HEK293 (cell line): ENCODE data around the gene ZNF462.

Source experiments
- GLIS2 ChIP-seq: fragments of 450-650 bp; formaldehyde crosslinking; IDR thresholded peaks from 2 replicates; pipeline ENCODE4 v1.5.1; 2016; ENCODE audit warnings: missing biosample characterization, missing genetic modification characterization
- HIC1 ChIP-seq: fragments of 450-650 bp; formaldehyde crosslinking; IDR thresholded peaks from 2 replicates; pipeline ENCODE4 v1.5.1; 2016; ENCODE audit warnings: missing biosample characterization, missing genetic modification characterization
- HOXA7 ChIP-seq: sonication (generic); formaldehyde crosslinking; IDR thresholded peaks from 2 replicates; pipeline ENCODE4 v1.8.1; 2022; ENCODE audit warnings: missing genetic modification reagents, borderline replicate concordance
- KLF16 ChIP-seq: fragments of 450-650 bp; formaldehyde crosslinking; IDR thresholded peaks from 2 replicates; pipeline ENCODE4 v1.5.1; 2017; ENCODE audit warnings: missing biosample characterization, missing genetic modification characterization
- PRDM4 ChIP-seq: fragments of 450-650 bp; formaldehyde crosslinking; IDR thresholded peaks from 2 replicates; pipeline ENCODE4 v1.5.1; 2017; ENCODE audit warnings: missing biosample characterization, missing genetic modification characterization
- ZBTB10 ChIP-seq: fragments of 450-650 bp; formaldehyde crosslinking; IDR thresholded peaks from 2 replicates; pipeline ENCODE4 v1.5.1; 2016; ENCODE audit warnings: missing biosample characterization, missing genetic modification characterization
- ZEB2 ChIP-seq: fragments of 450-650 bp; formaldehyde crosslinking; IDR thresholded peaks from 2 replicates; pipeline ENCODE4 v1.5.1; 2016; ENCODE audit warnings: missing biosample characterization, missing genetic modification characterization
- ZFHX2 ChIP-seq: fragments of 450-650 bp; formaldehyde crosslinking; conservative IDR thresholded peaks from 2 replicates; pipeline ENCODE4 v1.5.1; 2016; ENCODE audit warnings: missing biosample characterization, missing genetic modification characterization
- ZFP37 ChIP-seq: fragments of 450-650 bp; formaldehyde crosslinking; IDR thresholded peaks from 2 replicates; pipeline ENCODE4 v1.5.1; 2016; ENCODE audit warnings: missing biosample characterization, missing genetic modification characterization
- ZNF133 ChIP-seq: fragments of 450-650 bp; formaldehyde crosslinking; IDR thresholded peaks from 2 replicates; pipeline ENCODE4 v1.5.1; 2016; ENCODE audit warnings: missing biosample characterization, missing genetic modification characterization
- ZNF16 ChIP-seq: fragments of 450-650 bp; formaldehyde crosslinking; IDR thresholded peaks from 2 replicates; pipeline ENCODE4 v1.5.1; 2016; ENCODE audit warnings: low read depth, missing biosample characterization, missing genetic modification characterization
- ZNF174 ChIP-seq: fragments of 450-650 bp; formaldehyde crosslinking; IDR thresholded peaks from 2 replicates; pipeline ENCODE4 v1.5.0; 2017; ENCODE audit warnings: missing biosample characterization, mild to moderate bottlenecking, missing genetic modification characterization
- ZNF19 ChIP-seq: fragments of 450-650 bp; formaldehyde crosslinking; IDR thresholded peaks from 2 replicates; pipeline ENCODE4; 2016; ENCODE audit warnings: missing biosample characterization, missing genetic modification characterization, low read depth
- ZNF221 ChIP-seq: fragments of 450-650 bp; formaldehyde crosslinking; IDR thresholded peaks from 2 replicates; pipeline ENCODE4 v1.5.1; 2017; ENCODE audit warnings: missing biosample characterization, missing genetic modification characterization, borderline replicate concordance
- ZNF335 ChIP-seq: fragments of 450-650 bp; formaldehyde crosslinking; conservative IDR thresholded peaks from 2 replicates; pipeline ENCODE4 v1.5.1; 2016; ENCODE audit warnings: missing biosample characterization, missing genetic modification characterization
- ZNF398 ChIP-seq: fragments of 450-650 bp; formaldehyde crosslinking; IDR thresholded peaks from 2 replicates; pipeline ENCODE4 v1.5.1; 2017; ENCODE audit warnings: missing biosample characterization, missing genetic modification characterization
- ZNF404 ChIP-seq: fragments of 450-650 bp; formaldehyde crosslinking; IDR thresholded peaks from 2 replicates; pipeline ENCODE4 v1.5.1; 2017; ENCODE audit warnings: missing biosample characterization, missing genetic modification characterization
- ZNF423 ChIP-seq: fragments of 450-650 bp; formaldehyde crosslinking; IDR thresholded peaks from 2 replicates; pipeline ENCODE4 v1.5.1; 2016; ENCODE audit warnings: missing biosample characterization, missing genetic modification characterization
- ZNF501 ChIP-seq: fragments of 450-650 bp; formaldehyde crosslinking; IDR thresholded peaks from 2 replicates; pipeline ENCODE4 v1.5.1; 2016; ENCODE audit warnings: missing biosample characterization, missing genetic modification characterization
- ZNF555 ChIP-seq: fragments of 450-650 bp; formaldehyde crosslinking; conservative IDR thresholded peaks from 2 replicates; pipeline ENCODE4 v1.5.1; 2017; ENCODE audit warnings: missing biosample characterization, mild to moderate bottlenecking, missing genetic modification characterization, inconsistent platforms
- ZNF585B ChIP-seq: fragments of 450-650 bp; formaldehyde crosslinking; IDR thresholded peaks from 2 replicates; pipeline ENCODE4 v1.5.1; 2016; ENCODE audit warnings: missing biosample characterization, missing genetic modification characterization
- ZNF707 ChIP-seq: fragments of 450-650 bp; formaldehyde crosslinking; IDR thresholded peaks from 2 replicates; pipeline ENCODE4 v1.5.1; 2016; ENCODE audit warnings: missing biosample characterization, missing genetic modification characterization
- ZSCAN18 ChIP-seq: fragments of 450-650 bp; formaldehyde crosslinking; IDR thresholded peaks from 2 replicates; pipeline ENCODE4 v1.5.1; 2016; ENCODE audit warnings: missing biosample characterization, missing genetic modification characterization
- TF ChIP-seq, protein P1 (sequence below): fragments of 450-650 bp; formaldehyde crosslinking; conservative IDR thresholded peaks from 2 replicates; pipeline ENCODE4 v1.5.1; 2016; ENCODE audit warnings: low read depth, missing biosample characterization, missing genetic modification characterization

The ZNF462 gene

DNA sequence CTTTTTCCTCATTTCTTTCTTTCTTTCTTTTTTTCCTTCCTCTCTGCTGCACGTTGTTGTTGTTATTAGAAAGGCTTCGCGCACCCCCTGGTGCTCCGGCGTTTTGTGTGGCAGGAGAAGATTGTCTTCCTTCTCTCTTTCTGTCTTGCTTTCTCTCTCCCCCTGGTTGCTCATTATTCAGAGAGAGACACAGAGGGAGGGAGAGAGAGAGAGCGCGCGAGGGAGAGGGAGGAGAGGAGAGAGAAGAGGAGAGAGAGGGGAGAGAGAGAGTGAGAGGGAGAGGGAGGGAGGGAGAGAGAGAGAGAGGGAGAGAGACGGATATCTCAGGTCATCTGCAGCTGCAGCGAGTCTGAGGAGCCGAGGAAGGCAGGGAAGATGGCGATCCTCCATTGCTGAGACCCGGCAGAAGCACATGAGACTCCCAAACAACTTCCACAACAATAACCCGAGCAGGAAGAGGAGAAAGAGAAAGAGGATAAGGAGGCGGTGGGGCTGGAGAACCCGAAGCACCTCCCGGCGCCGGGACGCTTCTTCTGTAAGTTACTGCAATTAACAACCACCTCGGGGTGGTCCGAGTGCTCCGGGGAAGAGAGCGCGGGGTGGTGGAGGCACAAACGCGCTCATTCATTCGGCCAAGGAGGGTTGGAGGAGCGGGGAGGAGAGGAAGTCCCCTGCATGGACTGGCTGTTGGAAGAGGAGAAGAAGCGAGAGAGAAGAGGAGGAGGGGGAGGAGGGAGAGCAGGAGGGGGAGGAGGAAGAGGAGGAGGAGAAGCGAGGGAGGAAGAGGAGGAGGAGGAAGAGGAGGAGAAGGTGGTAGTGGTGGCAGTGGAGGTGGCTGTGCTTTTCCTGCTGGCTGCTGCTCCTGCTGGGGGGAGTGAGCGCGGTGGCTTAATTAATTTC lies at the start of gene ZNF462 (continued):
- TF ChIP-seq, protein P1, sequence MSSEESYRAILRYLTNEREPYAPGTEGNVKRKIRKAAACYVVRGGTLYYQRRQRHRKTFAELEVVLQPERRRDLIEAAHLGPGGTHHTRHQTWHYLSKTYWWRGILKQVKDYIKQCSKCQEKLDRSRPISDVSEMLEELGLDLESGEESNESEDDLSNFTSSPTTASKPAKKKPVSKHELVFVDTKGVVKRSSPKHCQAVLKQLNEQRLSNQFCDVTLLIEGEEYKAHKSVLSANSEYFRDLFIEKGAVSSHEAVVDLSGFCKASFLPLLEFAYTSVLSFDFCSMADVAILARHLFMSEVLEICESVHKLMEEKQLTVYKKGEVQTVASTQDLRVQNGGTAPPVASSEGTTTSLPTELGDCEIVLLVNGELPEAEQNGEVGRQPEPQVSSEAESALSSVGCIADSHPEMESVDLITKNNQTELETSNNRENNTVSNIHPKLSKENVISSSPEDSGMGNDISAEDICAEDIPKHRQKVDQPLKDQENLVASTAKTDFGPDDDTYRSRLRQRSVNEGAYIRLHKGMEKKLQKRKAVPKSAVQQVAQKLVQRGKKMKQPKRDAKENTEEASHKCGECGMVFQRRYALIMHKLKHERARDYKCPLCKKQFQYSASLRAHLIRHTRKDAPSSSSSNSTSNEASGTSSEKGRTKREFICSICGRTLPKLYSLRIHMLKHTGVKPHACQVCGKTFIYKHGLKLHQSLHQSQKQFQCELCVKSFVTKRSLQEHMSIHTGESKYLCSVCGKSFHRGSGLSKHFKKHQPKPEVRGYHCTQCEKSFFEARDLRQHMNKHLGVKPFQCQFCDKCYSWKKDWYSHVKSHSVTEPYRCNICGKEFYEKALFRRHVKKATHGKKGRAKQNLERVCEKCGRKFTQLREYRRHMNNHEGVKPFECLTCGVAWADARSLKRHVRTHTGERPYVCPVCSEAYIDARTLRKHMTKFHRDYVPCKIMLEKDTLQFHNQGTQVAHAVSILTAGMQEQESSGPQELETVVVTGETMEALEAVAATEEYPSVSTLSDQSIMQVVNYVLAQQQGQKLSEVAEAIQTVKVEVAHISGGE (tag by site-specific recombination) = peak; percentile 37; the same call in 1 of the 2 replicates
- TF ChIP-seq ZNF133 (tag by site-specific recombination) (no peak), ZNF174 (tag by site-specific recombination) (no peak), PRDM4 (tag by site-specific recombination) (peak; percentile 25; the same call in 1 of the 2 replicates), ZNF555 (no peak), ZNF423 (tag by site-specific recombination) (no peak), ZNF16 (tag by site-specific recombination) (no peak), ZNF19 (tag by site-specific recombination) (no peak), ZNF398 (tag by site-specific recombination) (peak; percentile 98), HIC1 (peak; percentile 67; the same call in 1 of the 2 replicates), ZSCAN18 (tag by site-specific recombination) (no peak; the same call in 1 of the 2 replicates), ZNF707 (tag by site-specific recombination) (no peak), GLIS2 (tag by site-specific recombination) (peak; percentile 15; the same call in 1 of the 2 replicates), ZNF404 (no peak), ZFHX2 (peak; percentile 96), ZEB2 (tag by site-specific recombination) (peak; percentile 42; the same call in 1 of the 2 replicates), ZBTB10 (tag by site-specific recombination) (0 out of 2 replicates have a peak, but pooled peaks have one; percentile 10), HOXA7 (CRISPR knock-in tag) (no peak), ZNF501 (tag by site-specific recombination) (peak; percentile 29; the same call in 1 of the 2 replicates), ZNF585B (tag by site-specific recombination) (no peak), ZFP37 (tag by site-specific recombination) (no peak), ZNF221 (tag by site-specific recombination) (no peak), KLF16 (tag by site-specific recombination) (peak; percentile 41; the same call in 1 of the 2 replicates), ZNF335 (tag by site-specific recombination) (0 out of 2 replicates have a peak, but pooled peaks have one; percentile 32)
